GM18907 (cell line): ENCODE measurements around the gene NHLRC4.

Source experiments
- ATAC-seq: cut with Tn5 transposase; IDR thresholded peaks from one replicate; pipeline ENCODE4 v1.9.1; 2021; ENCODE audit warnings: mild to moderate bottlenecking, moderate library complexity; ENCODE audit not compliant: unreplicated experiment

NHLRC4 gene, protein sequence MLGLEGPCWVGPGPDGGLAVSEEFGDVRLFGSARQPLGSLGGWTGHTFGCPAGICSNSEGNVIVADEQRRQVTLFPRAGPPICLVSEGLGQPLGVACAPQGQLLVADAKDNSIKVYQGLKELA

GRCh38 chr16:566475-567372, at the start of gene NHLRC4:
Gene NHLRC4, plus strand, starts transcription at chr16:567005. Its CDS starts 1,043 bp downstream, at chr16:568048.
- ATAC-seq: no peak

GRCh38 chr16:518858-519257, 47.9 kb upstream of the NHLRC4 start:
- no peak for ATAC-seq

GRCh38 chr16:519425-519824, 47.4 kb upstream of the NHLRC4 start:
- ATAC-seq: no peak

- no peak for ATAC-seq
These were observed 46.7 kb upstream of the NHLRC4 start for GRCh38 chr16:519841-520687.

GRCh38 chr16:520847-521246, 46.0 kb upstream of the NHLRC4 start:
- ATAC-seq: no peak

DNA sequence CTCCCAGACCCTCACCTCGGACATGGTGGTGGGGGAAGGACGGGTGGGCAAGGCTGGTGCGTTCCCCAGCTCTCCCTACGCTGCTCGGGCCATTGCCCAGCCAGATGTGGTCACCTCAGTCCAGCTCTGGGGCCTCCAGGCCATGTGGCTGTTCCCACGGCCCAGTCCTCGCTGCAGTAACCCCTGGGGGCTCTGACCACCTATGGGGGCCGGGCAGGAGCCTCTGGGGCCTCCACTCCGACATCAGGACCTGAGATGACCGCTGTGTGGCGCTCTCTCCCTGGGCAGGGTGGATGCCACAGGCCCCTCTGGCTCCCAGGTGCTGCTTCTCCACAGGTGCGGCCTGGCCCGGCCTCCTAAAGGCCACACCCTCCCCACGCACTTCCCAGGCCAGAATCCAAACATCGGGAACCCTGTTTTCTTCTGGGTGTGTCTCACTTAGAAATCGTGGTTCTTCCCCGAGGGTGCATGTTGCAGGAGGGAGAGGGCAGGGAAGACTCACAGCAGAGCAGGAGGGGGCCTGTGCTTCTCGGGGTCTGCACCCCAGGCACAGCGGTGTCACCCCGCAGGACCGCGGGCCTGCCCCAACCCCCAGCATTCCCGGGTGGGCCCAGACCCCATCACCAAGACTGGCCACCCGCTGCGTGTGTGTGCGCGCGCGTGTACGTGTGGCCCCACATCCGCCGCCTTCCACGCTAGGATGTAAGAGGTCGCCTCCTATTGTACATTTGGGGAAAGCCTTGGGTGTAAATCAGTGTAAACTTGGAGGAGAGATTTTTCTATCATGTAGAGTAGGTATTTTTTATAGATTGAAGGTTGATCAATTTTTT, 45.2 kb upstream of the NHLRC4 start:
- no peak for ATAC-seq

GRCh38 chr16:522320-523096, 44.3 kb upstream of the NHLRC4 start:
- no peak for ATAC-seq

DNA sequence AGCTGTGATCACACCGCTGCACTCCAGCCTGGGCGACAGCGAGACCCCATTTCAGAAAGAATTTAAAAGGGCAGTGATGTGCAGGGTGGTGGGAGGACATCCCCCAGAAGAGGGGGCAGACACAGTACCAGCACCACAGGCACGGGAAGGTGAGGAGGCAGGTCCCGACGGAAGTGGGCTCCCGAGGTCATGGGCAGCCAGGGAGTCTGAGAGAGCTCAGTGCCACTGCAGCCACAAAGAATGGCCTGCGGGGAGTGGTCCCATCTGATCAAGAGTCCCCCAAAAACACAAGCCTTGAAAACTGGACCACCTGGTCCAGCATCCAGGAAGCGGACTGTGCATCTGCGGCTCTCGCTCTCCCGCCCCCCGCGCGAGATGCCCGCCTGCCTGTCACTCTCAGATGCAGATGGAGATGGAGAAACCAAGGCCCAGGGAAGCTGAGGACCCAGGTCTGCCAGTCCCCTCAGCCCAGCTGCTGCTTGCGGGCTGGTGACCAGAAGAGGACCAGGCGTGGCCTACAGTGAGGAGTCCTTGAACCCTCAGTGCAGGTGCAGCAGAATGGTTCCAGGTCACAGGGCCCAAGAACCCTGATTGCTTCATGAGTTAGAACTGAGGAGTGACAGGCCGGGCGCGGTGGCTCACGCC, 43.6 kb upstream of the NHLRC4 start:
- no peak for ATAC-seq

DNA sequence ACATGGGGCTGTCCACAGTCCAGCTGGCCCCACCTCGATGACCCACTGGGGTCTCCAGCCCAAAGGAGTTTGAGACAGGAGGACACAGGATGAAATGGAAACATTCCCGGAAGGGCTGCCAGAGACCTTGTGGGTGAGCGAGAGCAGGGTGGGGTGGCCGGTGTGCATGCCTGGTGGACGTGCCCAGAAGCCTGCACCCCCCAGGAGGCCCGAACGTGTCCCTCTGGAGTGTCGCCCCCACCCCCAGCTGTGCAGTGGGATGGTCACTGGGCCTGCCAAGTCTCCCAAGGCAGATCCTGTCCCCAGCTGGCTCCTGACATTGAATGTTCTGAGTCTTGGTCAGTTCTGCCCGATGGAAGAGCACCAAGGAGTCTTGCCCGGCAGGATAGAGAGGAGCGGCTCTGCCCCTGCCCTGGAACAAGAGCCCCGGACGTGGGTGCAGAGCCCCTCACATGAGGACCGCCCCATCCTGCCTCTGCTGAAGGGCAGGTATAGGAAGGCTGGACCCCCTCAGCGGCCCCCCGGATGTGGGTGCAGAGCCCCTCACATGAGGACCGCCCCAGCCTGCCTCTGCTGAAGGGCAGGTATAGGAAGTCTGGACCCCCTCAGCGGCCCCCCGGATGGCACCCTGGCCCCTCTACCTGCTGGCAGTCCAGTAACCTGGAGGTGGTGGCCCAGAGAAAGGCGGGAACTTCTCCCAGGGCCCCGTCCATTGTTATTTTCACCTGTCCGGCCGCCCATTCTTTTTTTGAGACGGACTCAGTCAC, 42.3 kb upstream of the NHLRC4 start:
- no peak for ATAC-seq

DNA sequence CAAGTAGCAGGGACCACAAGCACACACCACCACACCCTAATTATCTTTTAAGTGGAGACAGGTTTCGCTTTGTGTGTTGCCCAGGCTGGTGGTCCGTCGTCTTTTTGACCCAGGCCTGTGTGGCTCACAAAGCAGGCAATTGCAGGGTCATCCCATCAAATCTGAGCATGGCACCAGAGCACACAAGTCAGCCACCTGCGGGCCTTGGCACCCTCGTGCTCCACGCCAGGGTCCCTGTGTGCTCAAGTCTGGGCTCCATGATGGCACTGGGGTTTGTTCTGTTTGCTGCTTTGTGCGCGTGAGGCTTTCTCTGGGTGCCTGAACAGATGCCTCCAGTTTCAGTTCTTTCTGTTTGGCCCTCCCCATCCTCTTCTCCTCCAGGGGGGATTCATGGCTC, 41.7 kb upstream of the NHLRC4 start:
- ATAC-seq: no peak

- no peak for ATAC-seq
These were observed 41.2 kb upstream of the NHLRC4 start for GRCh38 chr16:525520-526180.

- ATAC-seq: no peak
These were observed 40.4 kb upstream of the NHLRC4 start for GRCh38 chr16:526181-527014.

- ATAC-seq: peak; percentile 67
These were observed 39.5 kb upstream of the NHLRC4 start, which contains the start of gene CAPN15 for GRCh38 chr16:527015-527903. Gene CAPN15, plus strand, starts transcription at chr16:527712. Its CDS starts 19,127 bp downstream, at chr16:546839.

- ATAC-seq: no peak
These were observed 38.4 kb upstream of the NHLRC4 start for GRCh38 chr16:528111-529011.

GRCh38 chr16:529012-529575, 37.7 kb upstream of the NHLRC4 start:
- ATAC-seq: no peak
